SJCRH30 (cell line): ENCODE results near the gene MRPS25. TPM values are rescaled to one million over a fixed set of nuclear protein-coding genes. Genes with fewer than 3 reads are reported as not detected.

Source experiments
- DNase-seq, 2 experiments: peaks; one replicate each; pipeline ENCODE4 v3.0.0-alpha.2; 2015 to 2020
- H3K27ac ChIP-seq: fragments of 250-450 bp; sonication (Bioruptor Pico); 2 replicates; pipeline ENCODE4 v1.5.1; 2020; ENCODE audit warnings: mild to moderate bottlenecking, moderate library complexity
- H3K27me3 ChIP-seq: fragments of 250-450 bp; sonication (Bioruptor Pico); 2 replicates; pipeline ENCODE4 v1.5.1; 2020; ENCODE audit warnings: mild to moderate bottlenecking, moderate library complexity
- H3K36me3 ChIP-seq: fragments of 250-450 bp; sonication (Bioruptor Pico); 2 replicates; pipeline ENCODE4 v1.5.1; 2020; ENCODE audit warnings: mild to moderate bottlenecking, moderate library complexity
- H3K4me1 ChIP-seq: fragments of 250-450 bp; sonication (Bioruptor Pico); 2 replicates; pipeline ENCODE4 v1.5.1; 2020; ENCODE audit warnings: mild to moderate bottlenecking, moderate library complexity
- H3K4me3 ChIP-seq: fragments of 250-450 bp; sonication (Bioruptor Pico); 2 replicates; pipeline ENCODE4 v1.5.1; 2020; ENCODE audit warnings: mild to moderate bottlenecking, moderate library complexity
- H3K9me3 ChIP-seq: fragments of 250-450 bp; sonication (Bioruptor Pico); replicated peaks from 2 replicates; pipeline ENCODE4 v1.5.1; 2020; ENCODE audit warnings: mild to moderate bottlenecking, moderate library complexity
- total RNA-seq: library from RNA; depleted of rRNA; stranded (reverse); fragments of >200 nt; shearing (Covaris generic); gene quantifications from 2 replicates; pipeline ENCODE4 v1.2.3, GENCODE V29; 2014

The MRPS25 gene
- total RNA-seq, 1 experiment from 2014 or later = 33.4 TPM

GRCh38 chr3:15043408-15044171 is 21.5 kb downstream of the MRPS25 start:
- no peak for DNase-seq
- no peaks in the 10 kb centered on the region for H3K4me1 ChIP-seq
- H3K4me3 ChIP-seq = no peak overlapping the region
- H3K27me3 ChIP-seq = no peaks in the 10 kb centered on the region
- peaks cover 60% of the 10 kb centered on the region for H3K36me3 ChIP-seq
- no peaks in the 10 kb centered on the region for H3K9me3 ChIP-seq
- no peak overlapping the region for H3K27ac ChIP-seq

- Histone ChIP-seq H3K9me3 (no peaks in the 10 kb centered on the region), H3K27me3 (no peaks in the 10 kb centered on the region), H3K4me1 (no peaks in the 10 kb centered on the region), H3K27ac (no peak overlapping the region), H3K36me3 (peaks cover 54% of the 10 kb centered on the region), H3K4me3 (no peak overlapping the region)
- DNase-seq = no peak
Measured at GRCh38 chr3:15042936-15043335, 22.2 kb downstream of the MRPS25 start.

GRCh38 chr3:15041950-15042349 is 23.2 kb downstream of the MRPS25 start:
- H3K27me3 ChIP-seq = no peaks in the 10 kb centered on the region
- no peak overlapping the region for H3K27ac ChIP-seq
- H3K4me1 ChIP-seq = no peaks in the 10 kb centered on the region
- DNase-seq = no peak
- no peak overlapping the region for H3K4me3 ChIP-seq
- H3K36me3 ChIP-seq = peaks cover 51% of the 10 kb centered on the region
- no peaks in the 10 kb centered on the region for H3K9me3 ChIP-seq

GRCh38 chr3:15040844-15041243 is 24.3 kb downstream of the MRPS25 start:
- Histone ChIP-seq H3K27me3 (no peaks in the 10 kb centered on the region), H3K4me1 (no peaks in the 10 kb centered on the region), H3K4me3 (no peak overlapping the region), H3K9me3 (no peaks in the 10 kb centered on the region), H3K27ac (no peak overlapping the region), H3K36me3 (peaks cover 52% of the 10 kb centered on the region)
- no peak for DNase-seq

GRCh38 chr3:15038306-15038705 is 26.8 kb downstream of the MRPS25 start:
- H3K27me3 ChIP-seq = no peaks in the 10 kb centered on the region
- no peaks in the 10 kb centered on the region for H3K9me3 ChIP-seq
- no peak overlapping the region for H3K4me3 ChIP-seq
- no peak for DNase-seq
- H3K36me3 ChIP-seq = peaks cover 44% of the 10 kb centered on the region
- no peaks in the 10 kb centered on the region for H3K4me1 ChIP-seq
- no peak overlapping the region for H3K27ac ChIP-seq

- Histone ChIP-seq H3K9me3 (no peaks in the 10 kb centered on the region), H3K27me3 (no peaks in the 10 kb centered on the region), H3K4me3 (no peak overlapping the region), H3K27ac (no peak overlapping the region), H3K36me3 (peaks cover 52% of the 10 kb centered on the region), H3K4me1 (no peaks in the 10 kb centered on the region)
- no peak for DNase-seq
Measured at GRCh38 chr3:15033103-15033502, 32.0 kb downstream of the MRPS25 start.

- Histone ChIP-seq H3K4me1 (no peaks in the 10 kb centered on the region), H3K4me3 (no peak overlapping the region), H3K9me3 (no peaks in the 10 kb centered on the region), H3K27ac (no peak overlapping the region), H3K36me3 (peaks cover 52% of the 10 kb centered on the region), H3K27me3 (no peaks in the 10 kb centered on the region)
- no peak for DNase-seq
Measured at GRCh38 chr3:15032650-15033049, 32.5 kb downstream of the MRPS25 start.

GRCh38 chr3:15029625-15030024 is 35.5 kb downstream of the MRPS25 start:
- peaks cover 46% of the 10 kb centered on the region for H3K36me3 ChIP-seq
- H3K4me1 ChIP-seq = no peaks in the 10 kb centered on the region
- H3K4me3 ChIP-seq = no peak overlapping the region
- H3K27ac ChIP-seq = no peak overlapping the region
- no peaks in the 10 kb centered on the region for H3K27me3 ChIP-seq
- no peak for DNase-seq
- no peaks in the 10 kb centered on the region for H3K9me3 ChIP-seq

GRCh38 chr3:15023719-15024118 is 41.4 kb downstream of the MRPS25 start:
- no peak for DNase-seq
- Histone ChIP-seq H3K27me3 (no peaks in the 10 kb centered on the region), H3K4me3 (no peak overlapping the region), H3K9me3 (no peaks in the 10 kb centered on the region), H3K36me3 (peaks cover 46% of the 10 kb centered on the region), H3K4me1 (no peaks in the 10 kb centered on the region), H3K27ac (no peak overlapping the region)

- no peak for DNase-seq
- no peaks in the 10 kb centered on the region for H3K9me3 ChIP-seq
- no peak overlapping the region for H3K4me3 ChIP-seq
- no peak overlapping the region for H3K27ac ChIP-seq
- no peaks in the 10 kb centered on the region for H3K4me1 ChIP-seq
- peaks cover 49% of the 10 kb centered on the region for H3K36me3 ChIP-seq
- H3K27me3 ChIP-seq = no peaks in the 10 kb centered on the region
Measured at GRCh38 chr3:15023249-15023648, 41.9 kb downstream of the MRPS25 start.

GRCh38 chr3:15017191-15017590 is 47.9 kb downstream of the MRPS25 start:
- Histone ChIP-seq H3K4me3 (no peak overlapping the region), H3K36me3 (peaks cover 32% of the 10 kb centered on the region)

GRCh38 chr3:15015456-15015855 is 49.7 kb downstream of the MRPS25 start:
- no peaks in the 10 kb centered on the region for H3K9me3 ChIP-seq
- H3K4me3 ChIP-seq = no peak overlapping the region

More at GRCh38 chr3:15017191-15017590, 47.9 kb downstream of the MRPS25 start:
- H3K9me3 ChIP-seq = no peaks in the 10 kb centered on the region
- H3K27ac ChIP-seq = no peak overlapping the region
- no peak for DNase-seq
- no peaks in the 10 kb centered on the region for H3K27me3 ChIP-seq
- H3K4me1 ChIP-seq = no peaks in the 10 kb centered on the region

GRCh38 chr3:15014606-15015328 is 50.3 kb downstream of the MRPS25 start:
- H3K27me3 ChIP-seq = no peaks in the 10 kb centered on the region
- H3K4me3 ChIP-seq = no peak overlapping the region
- no peaks in the 10 kb centered on the region for H3K9me3 ChIP-seq
- no peaks in the 10 kb centered on the region for H3K4me1 ChIP-seq
- H3K36me3 ChIP-seq = peaks cover 29% of the 10 kb centered on the region
- no peak overlapping the region for H3K27ac ChIP-seq
- no peak for DNase-seq

More at GRCh38 chr3:15015456-15015855, 49.7 kb downstream of the MRPS25 start:
- H3K27me3 ChIP-seq = no peaks in the 10 kb centered on the region
- H3K27ac ChIP-seq = no peak overlapping the region
- H3K4me1 ChIP-seq = no peaks in the 10 kb centered on the region
- peaks cover 31% of the 10 kb centered on the region for H3K36me3 ChIP-seq
- no peak for DNase-seq

GRCh38 chr3:15011174-15011573 is 53.9 kb downstream of the MRPS25 start:
- Histone ChIP-seq H3K9me3 (no peaks in the 10 kb centered on the region), H3K27me3 (no peaks in the 10 kb centered on the region), H3K4me1 (no peaks in the 10 kb centered on the region), H3K27ac (no peak overlapping the region), H3K36me3 (peaks cover 14% of the 10 kb centered on the region), H3K4me3 (no peak overlapping the region)
- DNase-seq = no peak

GRCh38 chr3:15010664-15011063 is 54.5 kb downstream of the MRPS25 start:
- H3K27ac ChIP-seq = no peak overlapping the region
- H3K27me3 ChIP-seq = no peaks in the 10 kb centered on the region
- H3K4me3 ChIP-seq = no peak overlapping the region
- DNase-seq = no peak
- no peaks in the 10 kb centered on the region for H3K9me3 ChIP-seq
- H3K4me1 ChIP-seq = no peaks in the 10 kb centered on the region
- peaks cover 14% of the 10 kb centered on the region for H3K36me3 ChIP-seq
